IPS DF 6.9 (cell line): ENCODE measurements around the gene CLSTN1.

ENCODE experiments used
- DNase-seq: peaks from one replicate; pipeline ENCODE4 v3.0.0-alpha.2; 2013; ENCODE audit warnings: low read depth, low spot score
- H3K27ac ChIP-seq: one replicate; pipeline ENCODE4 v1.5.1; 2013; ENCODE audit warnings: low read length, control low read depth
- H3K27me3 ChIP-seq: 2 replicates; pipeline ENCODE4 v1.6.1; 2013; ENCODE audit warnings: mild to moderate bottlenecking, low read length; ENCODE audit not compliant: control insufficient read depth, insufficient read depth
- H3K36me3 ChIP-seq: 2 replicates; pipeline ENCODE4 v1.6.1; 2013; ENCODE audit warnings: low read length; ENCODE audit not compliant: control insufficient read depth, insufficient read depth
- H3K4me1 ChIP-seq: 2 replicates; pipeline ENCODE4 v1.6.1; 2013; ENCODE audit warnings: low read length; ENCODE audit not compliant: control insufficient read depth, insufficient read depth
- H3K4me3 ChIP-seq: 2 replicates; pipeline ENCODE4 v1.5.1; 2013; ENCODE audit warnings: mild to moderate bottlenecking, low read length
- H3K9me3 ChIP-seq: 2 replicates; pipeline ENCODE4 v1.6.1; 2013; ENCODE audit warnings: low read length, inconsistent platforms; ENCODE audit not compliant: control insufficient read depth, insufficient read depth
- WGBS: extraction: QIAGEN DNeasy Blood & Tissue Kit; methylation state at CpG from one replicate; pipeline ENCODE4 v1.1.7; 2013; ENCODE audit warnings: mixed read lengths, missing lambda C conversion rate; ENCODE audit not compliant: insufficient read length, insufficient coverage; 5-methylcytosine and 5-hydroxymethylcytosine counted together

The CLSTN1 gene

GRCh38 chr1:9823943-9824701 is at the start of gene CLSTN1:
CLSTN1 (minus strand) TSS chr1:9823965; CDS start chr1:9823733, 232 bp downstream.
- Histone ChIP-seq H3K27me3 (peaks cover 6% of the 10 kb centered on the region; the same call in 1 of the 2 replicates), H3K36me3 (no peaks in the 10 kb centered on the region), H3K27ac (no peak within 1 kb of the TSS), H3K9me3 (no peaks in the 10 kb centered on the region), H3K4me3 (peak within 1 kb of the TSS; percentile 91), H3K4me1 (peaks cover 7% of the 10 kb centered on the region)
- WGBS, result no CpG with 5 or more reads among the region's 93 CpGs
- DNase-seq, result peak; percentile 43

- Histone ChIP-seq H3K36me3 (no peaks in the 10 kb centered on the region; the same call in 1 of the 2 replicates), H3K4me1 (no peaks in the 10 kb centered on the region)
Observed at GRCh38 chr1:9873385-9873784, 49.6 kb upstream of the CLSTN1 start.

GRCh38 chr1:9872430-9873165 is 48.8 kb upstream of the CLSTN1 start:
- no peaks in the 10 kb centered on the region for H3K9me3 ChIP-seq
- H3K27ac ChIP-seq, result no peak overlapping the region
- H3K36me3 ChIP-seq, result no peaks in the 10 kb centered on the region; the same call in 1 of the 2 replicates
- H3K27me3 ChIP-seq, result no peaks in the 10 kb centered on the region
- WGBS, result no CpG with 5 or more reads among the region's 11 CpGs
- H3K4me3 ChIP-seq, result no peak overlapping the region
- no peak for DNase-seq
- no peaks in the 10 kb centered on the region for H3K4me1 ChIP-seq

More at GRCh38 chr1:9873385-9873784, 49.6 kb upstream of the CLSTN1 start:
- Histone ChIP-seq H3K27me3 (no peaks in the 10 kb centered on the region), H3K9me3 (no peaks in the 10 kb centered on the region), H3K4me3 (no peak overlapping the region), H3K27ac (no peak overlapping the region)
- DNase-seq, result no peak
- WGBS, result no CpG with 5 or more reads among the region's 5 CpGs

- Histone ChIP-seq H3K4me1 (no peaks in the 10 kb centered on the region), H3K36me3 (no peaks in the 10 kb centered on the region; the same call in 1 of the 2 replicates), H3K9me3 (no peaks in the 10 kb centered on the region), H3K27me3 (no peaks in the 10 kb centered on the region), H3K4me3 (no peak overlapping the region), H3K27ac (no peak overlapping the region)
- no CpG with 5 or more reads among the region's 20 CpGs for WGBS
- no peak for DNase-seq
Observed at GRCh38 chr1:9871707-9872425, 48.1 kb upstream of the CLSTN1 start.

GRCh38 chr1:9871021-9871420 is 47.3 kb upstream of the CLSTN1 start:
- Histone ChIP-seq H3K27ac (no peak overlapping the region), H3K4me3 (no peak overlapping the region)

GRCh38 chr1:9870572-9870971 is 46.8 kb upstream of the CLSTN1 start:
- no peak overlapping the region for H3K4me3 ChIP-seq
- no peaks in the 10 kb centered on the region for H3K9me3 ChIP-seq
- DNase-seq, result no peak
- no peaks in the 10 kb centered on the region for H3K27me3 ChIP-seq
- H3K27ac ChIP-seq, result no peak overlapping the region
- no peaks in the 10 kb centered on the region; the same call in 1 of the 2 replicates for H3K4me1 ChIP-seq
- no CpG with 5 or more reads among the region's 4 CpGs for WGBS
- H3K36me3 ChIP-seq, result no peaks in the 10 kb centered on the region; the same call in 1 of the 2 replicates

More at GRCh38 chr1:9871021-9871420, 47.3 kb upstream of the CLSTN1 start:
- no peak for DNase-seq
- H3K4me1 ChIP-seq, result no peaks in the 10 kb centered on the region
- WGBS, result no CpG with 5 or more reads among the region's 9 CpGs
- H3K27me3 ChIP-seq, result no peaks in the 10 kb centered on the region
- H3K36me3 ChIP-seq, result no peaks in the 10 kb centered on the region; the same call in 1 of the 2 replicates
- H3K9me3 ChIP-seq, result no peaks in the 10 kb centered on the region

- Histone ChIP-seq H3K4me1 (no peaks in the 10 kb centered on the region; the same call in 1 of the 2 replicates), H3K27me3 (no peaks in the 10 kb centered on the region), H3K9me3 (no peaks in the 10 kb centered on the region), H3K27ac (no peak overlapping the region), H3K36me3 (no peaks in the 10 kb centered on the region; the same call in 1 of the 2 replicates), H3K4me3 (no peak overlapping the region)
- no CpG with 5 or more reads among the region's 13 CpGs for WGBS
- DNase-seq, result no peak
Observed at GRCh38 chr1:9869831-9870251, 46.1 kb upstream of the CLSTN1 start.

- Histone ChIP-seq H3K36me3 (no peaks in the 10 kb centered on the region; the same call in 1 of the 2 replicates), H3K27me3 (no peaks in the 10 kb centered on the region), H3K9me3 (no peaks in the 10 kb centered on the region), H3K4me3 (no peak overlapping the region), H3K4me1 (no peaks in the 10 kb centered on the region; the same call in 1 of the 2 replicates), H3K27ac (no peak overlapping the region)
- no peak for DNase-seq
- WGBS, result no CpG with 5 or more reads among the region's 3 CpGs
Observed at GRCh38 chr1:9868244-9868590, 44.5 kb upstream of the CLSTN1 start.

GRCh38 chr1:9867408-9868243 is 43.9 kb upstream of the CLSTN1 start:
- no peak overlapping the region for H3K4me3 ChIP-seq
- H3K27me3 ChIP-seq, result no peaks in the 10 kb centered on the region
- DNase-seq, result peak; percentile 73
- no peak overlapping the region for H3K27ac ChIP-seq
- no peaks in the 10 kb centered on the region; the same call in 1 of the 2 replicates for H3K4me1 ChIP-seq
- WGBS, result no CpG with 5 or more reads among the region's 15 CpGs
- H3K9me3 ChIP-seq, result no peaks in the 10 kb centered on the region
- H3K36me3 ChIP-seq, result no peaks in the 10 kb centered on the region; the same call in 1 of the 2 replicates
